Adrenal gland (tissue), 12 donors: ENCODE measurements around the gene RHEX. TPM values are rescaled to one million over a fixed set of nuclear protein-coding genes. Genes with fewer than 3 reads are reported as not detected.

Source experiments
- DNase-seq, 7 donors: peaks; one replicate each; pipeline ENCODE4 v3.0.0-alpha.2; 2019 to 2020
- H3K27ac ChIP-seq, 5 donors: fragments of 200-600 bp; sonication (generic) in 4 of 5; 1 replicate in 3 of 5; 2 replicates in 2 of 5; pipeline versions ENCODE4 v1.5.1 to v1.8.0; 2016 to 2020; ENCODE audit warnings: mild to moderate bottlenecking in 1 of 5
- H3K27me3 ChIP-seq: fragments of 200-600 bp; 2 replicates; pipeline ENCODE4 v1.8.0; 2021
- H3K36me3 ChIP-seq, 2 donors: fragments of 200-600 bp; replicated peaks in 1 of 2; 1 replicate in 1 of 2; 2 replicates in 1 of 2; pipeline versions ENCODE4 v1.5.1 to v1.8.0; 2018 to 2022
- H3K4me1 ChIP-seq, 2 donors: fragments of 200-600 bp; replicated peaks in 1 of 2; 1 replicate in 1 of 2; 2 replicates in 1 of 2; pipeline versions ENCODE4 v1.5.1 to v1.8.0; 2018 to 2021
- H3K4me3 ChIP-seq, 4 donors: fragments of 200-600 bp; sonication (generic) in 3 of 4; one replicate each; pipeline ENCODE4 v1.5.1; 2016 to 2018
- H3K9me3 ChIP-seq, 3 donors: fragments of 200-600 bp; sonication (generic) in 1 of 3; replicated peaks in 1 of 3; 1 replicate in 2 of 3; 2 replicates in 1 of 3; pipeline versions ENCODE4 v1.5.1 to v1.8.0; 2016 to 2021
- CTCF ChIP-seq, 6 experiments: fragments of 450-650 bp in 4 of 6; fragments of 200-600 bp in 2 of 6; sonication (generic) in 1 of 6; IDR thresholded peaks; 1 replicate in 5 of 6; 2 replicates in 1 of 6; pipeline versions ENCODE4 v1.5.1 to v1.8.0; 2016 to 2021; ENCODE audit warnings: antibody characterized with exemption in 6 of 6, mild to moderate bottlenecking in 2 of 6, moderate library complexity in 1 of 6
- POLR2A ChIP-seq, 2 donors: fragments of 450-650 bp; IDR thresholded peaks; one replicate each; pipeline ENCODE4 v1.6.1; 2017; ENCODE audit warnings: antibody characterized with exemption in 2 of 2, mild to moderate bottlenecking in 2 of 2, moderate library complexity in 1 of 2
- WGBS, 4 donors: extraction: QIAGEN DNeasy Blood & Tissue Kit in 2 of 4; methylation state at CpG; one replicate each; pipeline versions ENCODE4 v1.1.5 to v1.1.7; 2013 to 2017; 5-methylcytosine and 5-hydroxymethylcytosine counted together
- intact Hi-C, 2 donors: fragments of 100-400 bp; cut with DNase I; formaldehyde crosslinking; loops; one replicate each; pipeline versions ENCODE4 v1.14.1 to v1.15.0; 2022 to 2023
- polyA plus RNA-seq, 3 donors: library from polyadenylated mRNA; stranded (reverse); fragments of 200-250 nt in 2 of 3; fragments of 350-450 nt in 1 of 3; fragmentation: Illumina TruSeq in 1 of 3; extraction: RNeasy Lipid Tissue Mini Kit (QIAGEN cat#74804) in 1 of 3; gene quantifications; one replicate each; pipeline ENCODE4 v1.2.3, GENCODE V29; 2013 to 2014
- total RNA-seq, 9 donors: library from RNA; depleted of rRNA in 4 of 9; stranded (reverse); fragments of >200 nt in 4 of 9; fragments of 120-200 nt in 1 of 9; fragmentation: NEBNext Ultra II Directional in 1 of 9; extraction: Animal tissue kit (Norgen Biotek cat#: 25700) in 1 of 9; gene quantifications; one replicate each; pipeline versions ENCODE4 v1.1.0 to v1.2.4, GENCODE V29; 2013 to 2023
- donor health status: healthy with polysubstance abuse.
- donor health status: Bipolar disorder and iron deficiency.
- donor health status: DM: yes; HTN: yes; CAD: no.
- donor health status: DM: no; HTN: no; CAD: no.
- donor health status: DM: no; HTN: no; CAD: no.
- donor health status: DM: yes; HTN: yes; CAD: no.

RHEX gene
- total and polyA plus RNA-seq, 12 donors, result 0.13 to 0.33 (median 0.17) TPM; not detected in 9

- DNase-seq, result no peak
- Histone ChIP-seq H3K27ac (no peak overlapping the region), H3K4me3 (no peak overlapping the region), H3K27me3 (peaks cover 8% of the 10 kb centered on the region), H3K36me3 (no peaks in the 10 kb centered on the region), H3K9me3 (no peaks in the 10 kb centered on the region), H3K4me1 (no peaks in the 10 kb centered on the region)
- 83 to 90% (median 86%) methylated on average over 6 of the region's 6 CpGs for WGBS, 4 donors
- intact Hi-C loops, result loop anchor here (5.0 to 10.0 kb wide), 2 partner anchors 84 to 187 kb away; no protein-coding TSS in a partner anchor
- TF ChIP-seq CTCF (IDR thresholded peaks at IDR 0.05) (no peak), POLR2A (IDR thresholded peaks at IDR 0.05) (no peak)
Observed at GRCh38 chr1:206111271-206111927, 58.4 kb downstream of the RHEX start.

- peaks cover 10% of the 10 kb centered on the region for H3K27me3 ChIP-seq
- no peaks in the 10 kb centered on the region for H3K9me3 ChIP-seq
- intact Hi-C loops, result loop anchor here (5.0 to 10.0 kb wide), 2 partner anchors 85 to 188 kb away; no protein-coding TSS in a partner anchor
- TF ChIP-seq POLR2A (IDR thresholded peaks at IDR 0.05) (no peak), CTCF (IDR thresholded peaks at IDR 0.05) (no peak)
- H3K4me3 ChIP-seq, result no peak overlapping the region
- no peak overlapping the region for H3K27ac ChIP-seq
- no peaks in the 10 kb centered on the region for H3K36me3 ChIP-seq
- DNase-seq, result no peak
- 77 to 90% (median 84%) methylated on average over 7 to 9 of the region's 9 CpGs for WGBS, 4 donors
- peaks cover 0 to 9% of the 10 kb centered on the region in 2 donors for H3K4me1 ChIP-seq
Observed at GRCh38 chr1:206112600-206113301, 59.8 kb downstream of the RHEX start.

GRCh38 chr1:206114692-206115640 is 62.0 kb downstream of the RHEX start:
- Histone ChIP-seq H3K27ac (no peak overlapping the region), H3K36me3 (no peaks in the 10 kb centered on the region), H3K27me3 (peaks cover 6% of the 10 kb centered on the region), H3K4me1 (peaks cover 0 to 10% of the 10 kb centered on the region in 2 donors), H3K4me3 (no peak overlapping the region), H3K9me3 (no peaks in the 10 kb centered on the region)
- intact Hi-C loops, result loop anchor here (5.0 to 10.0 kb wide), 2 partner anchors 88 to 190 kb away; no protein-coding TSS in a partner anchor
- no peak for DNase-seq
- TF ChIP-seq POLR2A (IDR thresholded peaks at IDR 0.05), result no peak
- TF ChIP-seq CTCF (IDR thresholded peaks at IDR 0.05), result no peak
- 79 to 87% (median 82%) methylated on average over 6 of the region's 6 CpGs for WGBS, 4 donors
